Gastroesophageal sphincter (tissue), 3 donors: Measurements from ENCODE around the gene CPA5.

ENCODE experiments used
- EP300 ChIP-seq: sonication (generic); formaldehyde crosslinking; IDR thresholded peaks from one replicate; pipeline ENCODE4 v1.6.1; 2017; ENCODE audit warnings: antibody characterized with exemption, mild to moderate bottlenecking
- POLR2A ChIP-seq, 2 donors: fragments of 450-650 bp; IDR thresholded peaks; one replicate each; pipeline ENCODE4 v1.6.1; 2017; ENCODE audit warnings: antibody characterized with exemption in 2 of 2, mild to moderate bottlenecking in 2 of 2, moderate library complexity in 1 of 2
- POLR2AphosphoS5 ChIP-seq: sonication (generic); formaldehyde crosslinking; IDR thresholded peaks from one replicate; pipeline ENCODE4 v1.6.1; 2017; ENCODE audit warnings: antibody characterized with exemption
- TF ChIP-seq, protein P1 (sequence below), 4 experiments: fragments of 200-600 bp in 2 of 4; fragments of 450-650 bp in 2 of 4; sonication (generic) in 1 of 4; IDR thresholded peaks; one replicate each; pipeline ENCODE4 v1.5.1; 2017 to 2019; ENCODE audit warnings: antibody characterized with exemption in 4 of 4, mild to moderate bottlenecking in 2 of 4, moderate library complexity in 2 of 4

DNA sequence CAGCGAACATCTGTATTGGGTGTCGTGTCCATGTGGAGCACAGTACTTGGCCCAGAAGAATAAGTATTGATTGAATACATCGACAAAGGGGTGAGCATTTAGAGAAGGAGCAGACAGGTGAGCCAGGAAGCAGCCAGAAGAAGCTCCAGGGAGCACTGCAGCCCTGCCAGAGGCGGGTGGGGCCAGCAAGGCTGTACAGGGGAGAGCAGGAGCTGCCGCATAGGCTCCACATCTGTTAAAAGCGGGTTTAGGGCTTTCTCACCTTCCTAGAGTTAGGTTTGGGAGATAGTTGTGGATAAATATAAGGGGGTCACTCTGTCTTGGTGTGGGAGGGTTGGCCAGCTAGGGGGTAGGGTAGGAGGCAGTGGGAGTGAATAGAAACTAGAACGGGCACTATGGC lies 34.4 kb downstream of the CPA5 start:
- TF ChIP-seq, protein P1, sequence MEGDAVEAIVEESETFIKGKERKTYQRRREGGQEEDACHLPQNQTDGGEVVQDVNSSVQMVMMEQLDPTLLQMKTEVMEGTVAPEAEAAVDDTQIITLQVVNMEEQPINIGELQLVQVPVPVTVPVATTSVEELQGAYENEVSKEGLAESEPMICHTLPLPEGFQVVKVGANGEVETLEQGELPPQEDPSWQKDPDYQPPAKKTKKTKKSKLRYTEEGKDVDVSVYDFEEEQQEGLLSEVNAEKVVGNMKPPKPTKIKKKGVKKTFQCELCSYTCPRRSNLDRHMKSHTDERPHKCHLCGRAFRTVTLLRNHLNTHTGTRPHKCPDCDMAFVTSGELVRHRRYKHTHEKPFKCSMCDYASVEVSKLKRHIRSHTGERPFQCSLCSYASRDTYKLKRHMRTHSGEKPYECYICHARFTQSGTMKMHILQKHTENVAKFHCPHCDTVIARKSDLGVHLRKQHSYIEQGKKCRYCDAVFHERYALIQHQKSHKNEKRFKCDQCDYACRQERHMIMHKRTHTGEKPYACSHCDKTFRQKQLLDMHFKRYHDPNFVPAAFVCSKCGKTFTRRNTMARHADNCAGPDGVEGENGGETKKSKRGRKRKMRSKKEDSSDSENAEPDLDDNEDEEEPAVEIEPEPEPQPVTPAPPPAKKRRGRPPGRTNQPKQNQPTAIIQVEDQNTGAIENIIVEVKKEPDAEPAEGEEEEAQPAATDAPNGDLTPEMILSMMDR (IDR thresholded peaks at IDR 0.05) = no peak
- no peak for TF ChIP-seq POLR2AphosphoS5
- no peak for TF ChIP-seq POLR2A (IDR thresholded peaks at IDR 0.05)
- no peak for TF ChIP-seq EP300
